ENCODE results near the gene LRIG1.
A peak's percentile ranks its signal among the peaks of the same experiment; 100 is the strongest.

LRIG1 gene

DNA sequence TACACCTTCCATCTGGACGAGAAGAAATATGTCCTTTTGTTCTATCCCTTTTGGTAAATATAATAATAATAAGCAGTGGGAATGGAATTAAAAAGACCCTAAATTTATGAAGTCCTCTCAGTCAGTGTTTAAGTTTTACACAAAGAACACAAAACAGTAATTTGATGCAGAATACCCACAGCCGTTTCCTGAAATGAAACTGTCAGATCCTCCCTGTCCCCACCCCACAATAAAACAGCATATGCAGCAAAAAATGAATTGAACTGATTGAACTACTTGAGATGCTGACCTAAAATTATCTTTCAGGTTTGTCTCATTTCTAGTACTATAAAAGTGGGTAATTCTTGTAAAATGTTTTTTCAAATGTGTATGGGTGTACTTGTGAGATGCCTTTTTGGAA lies 2.2 kb upstream of the LRIG1 start:
- no peak for DNase-seq

DNA sequence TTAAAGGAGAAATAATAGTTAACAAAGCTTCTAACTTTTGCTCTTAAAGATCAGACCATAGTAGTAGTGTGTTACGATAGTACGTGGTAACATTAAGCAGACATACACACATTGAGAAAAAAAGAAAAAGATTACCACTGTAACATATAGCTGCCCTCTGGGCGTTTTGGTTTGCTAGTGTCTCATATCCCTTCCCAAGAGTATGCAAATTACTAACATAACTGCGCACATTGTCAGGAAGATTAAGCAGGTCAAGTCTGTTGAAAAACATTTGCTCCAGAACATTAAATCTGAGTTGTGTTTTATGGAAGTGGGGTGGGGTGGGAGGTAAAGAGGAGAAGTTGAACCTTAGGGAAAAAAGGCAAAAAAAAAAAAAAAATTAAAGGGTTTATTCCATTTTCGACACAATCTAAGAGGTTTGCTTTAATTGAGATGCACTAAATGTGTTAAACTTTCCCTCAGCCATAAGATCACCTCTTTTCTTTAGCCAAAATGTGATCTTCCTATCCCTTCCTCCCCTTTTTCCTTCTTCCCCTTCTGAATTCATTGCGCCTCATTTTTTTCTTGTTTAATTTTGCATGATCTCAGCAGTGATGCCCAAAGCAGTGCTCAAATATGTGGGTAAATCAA lies 1.5 kb upstream of the LRIG1 start:
- DNase-seq = no peak

- no peak for DNase-seq
Measured at GRCh38 chr3:66501483-66502244, 842 bp upstream of the LRIG1 start.

GRCh38 chr3:66499881-66500575 lies 794 bp downstream of the LRIG1 start:
- peak; percentile 52 for DNase-seq

GRCh38 chr3:66498687-66499621 lies 1.9 kb downstream of the LRIG1 start:
- no peak for DNase-seq

- DNase-seq = no peak
Measured at GRCh38 chr3:66497985-66498671, 2.7 kb downstream of the LRIG1 start.

GRCh38 chr3:66497288-66497984 lies 3.4 kb downstream of the LRIG1 start:
- DNase-seq = no peak

GRCh38 chr3:66496746-66497145 lies 4.1 kb downstream of the LRIG1 start:
- DNase-seq = no peak

- no peak for DNase-seq
Measured at GRCh38 chr3:66496301-66496700, 4.5 kb downstream of the LRIG1 start.

DNA sequence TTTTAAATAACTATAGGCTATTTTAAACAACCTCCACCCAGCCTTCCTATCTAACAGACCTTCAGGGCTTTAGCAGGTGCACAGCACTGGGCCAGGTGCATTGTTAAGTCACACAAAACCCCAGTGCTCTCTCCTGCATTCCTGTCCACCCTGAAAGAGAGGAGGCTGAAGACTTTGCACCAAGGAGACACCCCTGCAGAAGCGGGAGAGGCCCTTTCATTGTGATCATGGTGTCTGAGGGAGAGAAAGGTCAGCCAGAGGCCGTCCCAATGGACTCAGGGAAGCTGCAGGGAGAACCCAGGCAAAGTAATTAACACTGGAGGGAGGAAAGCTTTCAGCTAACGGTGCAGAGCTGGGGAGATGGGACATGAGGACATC lies 5.2 kb downstream of the LRIG1 start:
- DNase-seq = no peak

- DNase-seq = no peak
Measured at GRCh38 chr3:66494959-66495667, 5.7 kb downstream of the LRIG1 start.

GRCh38 chr3:66493458-66494099 lies 7.2 kb downstream of the LRIG1 start:
- DNase-seq = no peak

DNA sequence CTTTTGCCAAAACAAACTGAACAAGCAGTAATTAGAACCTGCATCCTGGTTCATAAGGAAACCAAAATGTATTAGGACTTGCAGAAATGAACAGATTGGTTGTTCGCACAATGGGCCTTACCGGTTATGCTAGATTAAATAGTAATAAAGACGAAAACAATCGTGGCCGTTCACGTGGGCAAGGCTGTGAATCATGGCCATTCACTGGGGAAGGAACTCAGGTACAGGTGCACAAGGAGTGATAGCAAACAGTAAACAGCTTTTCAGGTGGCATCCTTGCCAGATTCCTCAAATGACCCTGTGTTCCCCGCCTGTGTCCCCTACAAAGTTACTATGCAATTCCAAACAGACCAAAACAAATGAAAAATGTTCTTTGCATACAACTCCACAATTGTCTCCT lies 8.2 kb downstream of the LRIG1 start:
- peak; percentile 19 for DNase-seq

DNA sequence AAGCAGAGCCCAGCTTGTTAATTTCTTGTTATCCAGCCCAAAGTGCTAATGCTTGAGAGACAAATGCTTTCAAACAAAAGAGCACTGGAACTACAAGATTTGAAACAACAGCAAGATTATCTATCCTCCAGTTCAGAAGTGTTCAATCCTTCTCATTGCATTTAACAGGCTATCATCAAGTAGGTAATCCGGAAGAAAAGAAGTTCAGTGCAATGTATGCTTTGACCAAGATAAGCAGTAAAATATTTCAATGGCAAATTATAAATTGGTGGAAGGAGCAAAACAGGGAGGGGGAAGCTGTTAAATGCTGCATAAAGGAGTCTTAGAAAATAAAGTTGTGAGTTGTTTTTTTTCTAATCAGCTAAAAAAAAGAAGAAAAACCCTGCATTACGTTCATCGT lies 8.8 kb downstream of the LRIG1 start:
- no peak for DNase-seq

- DNase-seq = no peak
Measured at GRCh38 chr3:66490984-66491383, 9.8 kb downstream of the LRIG1 start.

DNA sequence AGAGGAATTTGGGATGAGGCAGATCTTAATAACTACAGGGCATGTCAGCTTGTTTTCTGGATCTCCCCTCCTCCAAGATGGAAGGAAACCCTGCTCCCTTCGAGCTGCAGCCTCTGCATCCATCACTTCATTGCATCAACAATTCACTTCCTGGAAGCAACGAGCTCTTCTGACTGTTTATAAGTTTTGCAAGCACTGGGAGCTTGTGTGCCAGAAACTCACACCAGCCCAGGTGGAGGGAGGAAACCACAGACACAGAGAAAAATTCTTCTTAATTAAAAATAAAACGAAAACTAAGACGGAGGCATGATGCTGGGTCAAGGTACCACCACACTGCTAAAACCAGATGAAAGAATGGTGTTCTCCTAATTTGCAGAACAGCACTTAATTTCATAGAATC lies 10.6 kb downstream of the LRIG1 start:
- DNase-seq = peak; percentile 51

DNA sequence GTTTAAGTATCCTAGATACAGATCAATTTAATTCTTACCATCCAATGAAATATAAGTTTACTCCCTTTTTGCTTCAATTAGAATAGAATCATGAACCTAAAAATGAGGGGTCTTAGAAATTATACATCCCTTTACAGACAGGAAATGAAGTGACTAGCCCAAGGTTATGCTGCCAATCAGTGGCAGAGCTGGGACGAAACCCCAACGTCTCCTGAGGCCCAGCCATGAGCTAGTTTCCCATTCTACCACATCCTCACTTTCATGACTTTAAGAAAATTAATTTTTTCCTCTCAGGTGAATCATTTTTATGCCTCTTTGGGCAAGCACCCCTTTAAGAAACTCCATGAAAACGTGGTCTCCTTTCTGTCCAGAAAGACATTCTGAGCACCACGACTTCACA lies 11.2 kb downstream of the LRIG1 start:
- DNase-seq = peak; percentile 37

DNA sequence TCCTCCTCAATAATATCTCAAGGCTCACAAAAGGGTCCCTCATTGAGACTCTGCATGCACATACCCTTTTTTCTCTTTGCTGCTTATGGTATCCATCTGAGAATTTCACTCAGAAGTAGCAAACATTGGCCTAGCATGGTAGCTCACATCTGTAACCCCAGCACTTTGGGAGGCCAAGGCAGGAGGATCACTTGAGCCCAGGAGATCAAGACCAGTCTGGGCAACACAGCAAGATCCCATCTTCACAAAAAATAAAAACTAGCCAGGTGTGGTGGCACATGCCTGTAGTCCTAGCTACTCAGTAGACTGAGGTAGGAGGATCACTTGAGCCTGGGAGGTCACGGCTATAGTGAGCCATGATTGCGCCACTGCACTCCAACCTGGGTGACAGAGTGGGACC lies 11.7 kb downstream of the LRIG1 start:
- no peak for DNase-seq

- peak; percentile 43 for DNase-seq
Measured at GRCh38 chr3:66488492-66488891, 12.3 kb downstream of the LRIG1 start.

DNA sequence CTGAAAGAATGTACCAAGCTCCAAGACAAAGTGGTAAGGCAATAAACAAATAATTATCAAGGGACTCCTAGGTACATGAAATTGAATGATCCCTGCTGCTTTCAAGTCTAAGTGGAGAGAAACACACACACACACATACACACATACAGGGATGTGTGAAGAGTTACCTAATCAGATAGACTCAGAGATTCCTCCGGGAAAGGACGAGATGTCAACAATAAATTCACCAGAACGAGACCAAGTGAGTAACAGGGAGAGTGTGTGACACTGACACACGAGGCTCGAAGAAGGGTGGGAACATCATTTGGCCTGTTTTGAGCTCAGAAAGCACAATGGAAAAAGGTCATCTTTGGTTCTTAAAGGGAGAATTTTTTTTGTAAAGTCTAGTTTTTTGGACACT lies 13.4 kb downstream of the LRIG1 start:
- DNase-seq = no peak

DNA sequence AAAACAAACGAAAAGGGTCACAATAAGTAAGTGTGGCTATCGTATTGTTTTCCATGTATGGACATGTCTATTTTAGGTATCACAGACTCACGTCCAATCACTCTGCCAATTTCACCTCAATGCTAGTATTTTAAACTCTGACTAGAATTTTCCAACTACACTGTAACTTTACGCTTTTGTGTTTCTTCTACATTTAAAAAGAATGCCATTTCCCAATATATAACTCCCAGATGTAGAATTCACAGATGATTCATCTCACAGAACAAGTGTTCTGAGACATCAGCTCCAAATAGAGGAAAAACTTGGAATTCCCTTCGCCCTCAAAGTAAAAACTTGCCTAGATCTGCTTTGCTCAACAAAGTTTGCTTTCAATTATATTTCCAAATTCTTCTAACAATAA lies 14.2 kb downstream of the LRIG1 start:
- no peak for DNase-seq

Data from CD4-positive, alpha-beta T cell treated with Interleukin-17A for 4 hours (primary cell).